ENCODE measurements around the gene SCARF2.

SCARF2 gene

DNA sequence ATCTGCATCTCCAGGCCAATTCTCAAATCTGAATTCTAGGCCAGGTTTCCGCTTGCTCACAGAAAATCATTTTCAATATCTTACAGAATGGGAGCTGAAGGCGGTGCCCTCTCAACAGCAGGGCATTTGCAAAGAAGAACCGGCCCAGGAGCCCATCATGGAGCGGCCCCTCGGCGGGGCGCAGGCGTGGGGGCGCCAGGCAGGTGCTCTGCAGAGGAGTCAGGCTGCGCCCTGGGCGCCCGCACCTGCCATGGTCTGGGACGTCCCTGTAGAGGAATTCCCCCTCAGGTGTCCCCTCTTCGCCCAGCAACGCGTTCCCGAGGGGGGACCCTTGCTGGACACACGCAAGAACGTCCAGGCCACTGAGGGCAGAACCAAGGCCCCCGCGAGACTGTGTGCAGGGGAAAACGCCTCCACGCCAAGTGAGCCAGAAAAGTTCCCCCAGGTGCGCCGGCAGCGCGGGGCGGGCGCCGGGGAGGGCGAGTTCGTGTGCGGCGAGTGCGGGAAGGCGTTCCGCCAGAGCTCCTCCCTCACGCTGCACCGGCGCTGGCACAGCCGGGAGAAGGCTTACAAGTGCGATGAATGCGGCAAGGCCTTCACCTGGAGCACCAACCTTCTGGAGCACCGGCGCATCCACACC is 32.2 kb downstream of the SCARF2 start:
- no peaks in the 10 kb centered on the region for H3K9me3 ChIP-seq (ENCODE audit: control insufficient read depth, low read length)

DNA sequence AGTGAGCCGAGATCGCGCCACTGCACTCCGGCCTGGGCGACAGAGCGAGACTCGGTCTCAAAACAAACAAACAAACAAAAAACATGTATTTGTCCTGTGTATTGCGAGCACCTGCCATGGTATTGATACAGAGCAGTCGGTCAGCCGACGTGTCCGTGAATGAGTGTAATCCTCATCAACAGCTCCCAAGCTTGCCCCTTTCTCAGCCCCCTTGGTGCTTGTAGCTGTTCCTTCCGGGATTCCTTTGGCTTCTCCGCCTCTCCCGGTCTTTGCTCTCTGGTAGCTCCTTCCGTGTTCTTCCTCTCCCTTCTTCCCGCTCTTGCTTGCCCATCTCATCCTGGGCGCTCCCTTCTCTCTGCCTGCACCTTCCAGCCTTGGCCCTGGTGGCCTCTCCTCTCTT is 32.7 kb downstream of the SCARF2 start:
- no peaks in the 10 kb centered on the region for H3K4me1 ChIP-seq (ENCODE audit: control insufficient read depth, insufficient read depth, low read length, poor library complexity, severe bottlenecking)
- WGBS, 2 experiments (ENCODE audit: insufficient coverage in 2 of 2), result 86 to 92% methylated on average over 11 to 18 of the region's 18 CpGs
- H3K27ac ChIP-seq (ENCODE audit: low read depth, low read length, severe bottlenecking), result no peak overlapping the region
- H3K4me3 ChIP-seq (ENCODE audit: extremely low read depth, insufficient read depth, low read length, poor library complexity, severe bottlenecking), result no peak overlapping the region
- no peaks in the 10 kb centered on the region for H3K9me3 ChIP-seq (ENCODE audit: control insufficient read depth, low read length)
- H3K36me3 ChIP-seq (ENCODE audit: control insufficient read depth, insufficient read depth, low read length), result peaks cover 56% of the 10 kb centered on the region

More for the DNA sequence above, 32.2 kb downstream of the SCARF2 start:
- Histone ChIP-seq H3K4me1 (ENCODE audit: control insufficient read depth, insufficient read depth, low read length, poor library complexity, severe bottlenecking) (no peaks in the 10 kb centered on the region), H3K27ac (ENCODE audit: low read depth, low read length, severe bottlenecking) (no peak overlapping the region), H3K4me3 (ENCODE audit: extremely low read depth, insufficient read depth, low read length, poor library complexity, severe bottlenecking) (no peak overlapping the region), H3K36me3 (ENCODE audit: control insufficient read depth, insufficient read depth, low read length) (peaks cover 52% of the 10 kb centered on the region)
- 96 to 97% methylated on average over 45 of the region's 45 CpGs for WGBS, 2 experiments (ENCODE audit: insufficient coverage in 2 of 2)

GRCh38 chr22:20403779-20404140 is 33.9 kb downstream of the SCARF2 start:
- no peak overlapping the region for H3K27ac ChIP-seq (ENCODE audit: low read depth, low read length, severe bottlenecking)
- no peak overlapping the region for H3K4me3 ChIP-seq (ENCODE audit: extremely low read depth, insufficient read depth, low read length, poor library complexity, severe bottlenecking)
- peaks cover 58% of the 10 kb centered on the region for H3K36me3 ChIP-seq (ENCODE audit: control insufficient read depth, insufficient read depth, low read length)
- WGBS, 2 experiments (ENCODE audit: insufficient coverage in 2 of 2), result 91 to 97% methylated on average over 3 to 5 of the region's 6 CpGs
- no peaks in the 10 kb centered on the region for H3K9me3 ChIP-seq (ENCODE audit: control insufficient read depth, low read length)
- no peaks in the 10 kb centered on the region for H3K4me1 ChIP-seq (ENCODE audit: control insufficient read depth, insufficient read depth, low read length, poor library complexity, severe bottlenecking)

DNA sequence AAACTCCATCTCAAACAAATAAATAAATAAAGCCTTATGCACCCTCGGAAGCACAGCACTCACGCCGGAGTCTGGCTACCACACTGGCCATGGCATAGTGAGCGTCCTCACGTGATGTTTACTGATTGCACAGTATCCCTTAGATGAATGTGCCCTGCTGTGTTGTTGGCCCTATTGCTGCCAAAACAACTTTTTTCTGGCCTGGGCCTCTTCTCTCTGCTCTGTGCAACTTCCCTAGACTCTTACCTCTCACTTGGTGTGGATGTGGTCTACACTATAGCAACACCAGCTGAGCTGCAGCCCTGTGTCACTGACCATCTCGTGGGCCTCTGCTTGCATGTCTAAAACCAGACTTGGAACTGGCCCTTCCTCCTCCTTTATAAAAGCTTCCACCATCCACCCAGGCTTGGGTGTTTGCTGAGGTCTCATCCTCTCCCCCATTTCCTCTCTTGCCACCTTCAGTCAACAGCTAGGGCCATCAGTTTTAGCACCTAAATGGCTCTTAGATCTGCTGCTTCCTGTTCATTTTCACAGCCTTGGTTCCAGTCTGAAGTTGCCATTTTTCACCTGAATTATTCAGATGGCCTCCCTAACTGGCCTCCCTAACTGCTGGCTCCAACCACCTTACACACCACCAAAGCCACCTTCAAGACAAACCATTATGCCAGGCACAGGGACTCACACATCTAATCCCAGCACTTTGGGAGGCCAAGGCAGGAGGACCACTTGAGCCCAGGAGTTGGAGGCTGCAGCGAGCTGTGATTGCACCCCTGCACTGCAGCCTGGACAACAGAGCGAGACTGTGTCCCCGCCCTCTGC is 34.5 kb downstream of the SCARF2 start:
- WGBS, 2 experiments (ENCODE audit: insufficient coverage in 2 of 2), result 93 to 98% methylated on average over 9 of the region's 9 CpGs
- Histone ChIP-seq H3K4me3 (ENCODE audit: extremely low read depth, insufficient read depth, low read length, poor library complexity, severe bottlenecking) (no peak overlapping the region), H3K36me3 (ENCODE audit: control insufficient read depth, insufficient read depth, low read length) (peaks cover 57% of the 10 kb centered on the region), H3K4me1 (ENCODE audit: control insufficient read depth, insufficient read depth, low read length, poor library complexity, severe bottlenecking) (no peaks in the 10 kb centered on the region), H3K9me3 (ENCODE audit: control insufficient read depth, low read length) (no peaks in the 10 kb centered on the region), H3K27ac (ENCODE audit: low read depth, low read length, severe bottlenecking) (no peak overlapping the region)

GRCh38 chr22:20401376-20402014 is 36.1 kb downstream of the SCARF2 start:
- Histone ChIP-seq H3K36me3 (ENCODE audit: control insufficient read depth, insufficient read depth, low read length) (peaks cover 52% of the 10 kb centered on the region), H3K4me1 (ENCODE audit: control insufficient read depth, insufficient read depth, low read length, poor library complexity, severe bottlenecking) (no peaks in the 10 kb centered on the region), H3K9me3 (ENCODE audit: control insufficient read depth, low read length) (no peaks in the 10 kb centered on the region), H3K4me3 (ENCODE audit: extremely low read depth, insufficient read depth, low read length, poor library complexity, severe bottlenecking) (no peak overlapping the region), H3K27ac (ENCODE audit: low read depth, low read length, severe bottlenecking) (no peak overlapping the region)
- 89 to 92% methylated on average over 10 to 12 of the region's 13 CpGs for WGBS, 2 experiments (ENCODE audit: insufficient coverage in 2 of 2)

- H3K36me3 ChIP-seq (ENCODE audit: control insufficient read depth, insufficient read depth, low read length), result peaks cover 49% of the 10 kb centered on the region
- H3K9me3 ChIP-seq (ENCODE audit: control insufficient read depth, low read length), result no peaks in the 10 kb centered on the region
- no peak overlapping the region for H3K4me3 ChIP-seq (ENCODE audit: extremely low read depth, insufficient read depth, low read length, poor library complexity, severe bottlenecking)
- WGBS, 2 experiments (ENCODE audit: insufficient coverage in 2 of 2), result 97% methylated on average over 12 to 14 of the region's 15 CpGs
- no peak overlapping the region for H3K27ac ChIP-seq (ENCODE audit: low read depth, low read length, severe bottlenecking)
- H3K4me1 ChIP-seq (ENCODE audit: control insufficient read depth, insufficient read depth, low read length, poor library complexity, severe bottlenecking), result peaks cover 3% of the 10 kb centered on the region
These were observed 36.8 kb downstream of the SCARF2 start for GRCh38 chr22:20400606-20401375.

GRCh38 chr22:20399866-20400605 is 37.6 kb downstream of the SCARF2 start:
- Histone ChIP-seq H3K27ac (ENCODE audit: low read depth, low read length, severe bottlenecking) (no peak overlapping the region), H3K4me1 (ENCODE audit: control insufficient read depth, insufficient read depth, low read length, poor library complexity, severe bottlenecking) (peaks cover 10% of the 10 kb centered on the region), H3K9me3 (ENCODE audit: control insufficient read depth, low read length) (no peaks in the 10 kb centered on the region), H3K36me3 (ENCODE audit: control insufficient read depth, insufficient read depth, low read length) (peaks cover 49% of the 10 kb centered on the region), H3K4me3 (ENCODE audit: extremely low read depth, insufficient read depth, low read length, poor library complexity, severe bottlenecking) (no peak overlapping the region)
- WGBS, 2 experiments (ENCODE audit: insufficient coverage in 2 of 2), result 88 to 100% methylated on average over 1 of the region's 4 CpGs

GRCh38 chr22:20398420-20398819 is 39.2 kb downstream of the SCARF2 start:
- Histone ChIP-seq H3K27ac (ENCODE audit: low read depth, low read length, severe bottlenecking) (no peak overlapping the region), H3K36me3 (ENCODE audit: control insufficient read depth, insufficient read depth, low read length) (peaks cover 39% of the 10 kb centered on the region), H3K4me1 (ENCODE audit: control insufficient read depth, insufficient read depth, low read length, poor library complexity, severe bottlenecking) (peaks cover 14% of the 10 kb centered on the region), H3K9me3 (ENCODE audit: control insufficient read depth, low read length) (no peaks in the 10 kb centered on the region), H3K4me3 (ENCODE audit: extremely low read depth, insufficient read depth, low read length, poor library complexity, severe bottlenecking) (no peak overlapping the region)
- WGBS, 2 experiments (ENCODE audit: insufficient coverage in 2 of 2), result 100% methylated on average over 1 of the region's 5 CpGs; no CpG with 5 or more reads in 1 of the 2 experiments

- Histone ChIP-seq H3K9me3 (ENCODE audit: control insufficient read depth, low read length) (no peaks in the 10 kb centered on the region), H3K4me3 (ENCODE audit: extremely low read depth, insufficient read depth, low read length, poor library complexity, severe bottlenecking) (no peak overlapping the region), H3K36me3 (ENCODE audit: control insufficient read depth, insufficient read depth, low read length) (peaks cover 36% of the 10 kb centered on the region), H3K4me1 (ENCODE audit: control insufficient read depth, insufficient read depth, low read length, poor library complexity, severe bottlenecking) (peaks cover 14% of the 10 kb centered on the region), H3K27ac (ENCODE audit: low read depth, low read length, severe bottlenecking) (no peak overlapping the region)
- WGBS, 2 experiments (ENCODE audit: insufficient coverage in 2 of 2), result 83 to 100% methylated on average over 1 to 2 of the region's 2 CpGs
These were observed 40.1 kb downstream of the SCARF2 start for GRCh38 chr22:20397498-20397897.

GRCh38 chr22:20396639-20397038 is 41.0 kb downstream of the SCARF2 start:
- WGBS, 2 experiments (ENCODE audit: insufficient coverage in 2 of 2), result 100% methylated on average over 1 of the region's 1 CpG

More at GRCh38 chr22:20396639-20397038, 41.0 kb downstream of the SCARF2 start:
- Histone ChIP-seq H3K9me3 (ENCODE audit: control insufficient read depth, low read length) (no peaks in the 10 kb centered on the region), H3K4me1 (ENCODE audit: control insufficient read depth, insufficient read depth, low read length, poor library complexity, severe bottlenecking) (peaks cover 14% of the 10 kb centered on the region), H3K36me3 (ENCODE audit: control insufficient read depth, insufficient read depth, low read length) (peaks cover 35% of the 10 kb centered on the region), H3K27ac (ENCODE audit: low read depth, low read length, severe bottlenecking) (no peak overlapping the region), H3K4me3 (ENCODE audit: extremely low read depth, insufficient read depth, low read length, poor library complexity, severe bottlenecking) (no peak overlapping the region)

Measured in mesodermal cell (in vitro differentiated cells).